ENCODE results near the gene ARRB2.

- TF ChIP-seq CTCF (IDR thresholded peaks at IDR 0.05) (no peak), POLR2A (IDR thresholded peaks at IDR 0.05) (no peak)
Observed at GRCh38 chr17:4696437-4696805, 14.0 kb upstream of the ARRB2 start.
